HEK293T (cell line): ENCODE measurements around the gene FMNL1.

Source experiments
- CTCF ChIA-PET: fragments of 350-600 bp; formaldehyde crosslinking; extraction: SDS; loops from one replicate; lab custom pipeline; 2021; ENCODE audit warnings: antibody characterized with exemption, inconsistent platforms; lab: Yijun Ruan, JAX
- POLR2A ChIA-PET: fragments of 350-600 bp; formaldehyde crosslinking; extraction: SDS; loops from one replicate; lab custom pipeline; 2020; ENCODE audit warnings: antibody characterized with exemption, inconsistent platforms; lab: Yijun Ruan, JAX
- DNase-seq: peaks from one replicate; pipeline ENCODE4 v3.0.0; 2012; ENCODE audit warnings: mixed read lengths; ENCODE audit errors: extremely low spot score
- ARNT ChIP-seq: fragments of 450-650 bp; IDR thresholded peaks from 2 replicates; pipeline ENCODE4 v1.6.1; 2017; ENCODE audit warnings: mild to moderate bottlenecking
- BHLHE40 ChIP-seq: fragments of 450-650 bp; IDR thresholded peaks from 2 replicates; pipeline ENCODE4 v1.6.1; 2016; ENCODE audit warnings: mild to moderate bottlenecking, moderate library complexity, borderline replicate concordance
- CTBP1 ChIP-seq: fragments of 450-650 bp; IDR thresholded peaks from 2 replicates; pipeline ENCODE4 v1.6.1; 2016; ENCODE audit warnings: borderline replicate concordance
- ELF4 ChIP-seq: fragments of 450-650 bp; IDR thresholded peaks from 2 replicates; pipeline ENCODE4 v1.6.1; 2017; ENCODE audit warnings: antibody characterized with exemption
- FOXA1 ChIP-seq: fragments of 450-650 bp; IDR thresholded peaks from 2 replicates; pipeline ENCODE4 v1.6.1; 2016; ENCODE audit warnings: mild to moderate bottlenecking
- FOXK2 ChIP-seq: fragments of 450-650 bp; IDR thresholded peaks from 2 replicates; pipeline ENCODE4 v1.6.1; 2016; ENCODE audit warnings: mild to moderate bottlenecking
- FOXM1 ChIP-seq: fragments of 450-650 bp; IDR thresholded peaks from 2 replicates; pipeline ENCODE4 v1.6.1; 2017; ENCODE audit warnings: mild to moderate bottlenecking, borderline replicate concordance
- HDGF ChIP-seq: fragments of 450-650 bp; IDR thresholded peaks from 2 replicates; pipeline ENCODE4 v1.6.1; 2017; ENCODE audit warnings: antibody characterized with exemption, borderline replicate concordance
- L3MBTL2 ChIP-seq: fragments of 450-650 bp; conservative IDR thresholded peaks from 2 replicates; pipeline ENCODE4 v1.6.1; 2016; ENCODE audit warnings: mild to moderate bottlenecking
- LEF1 ChIP-seq: fragments of 450-650 bp; IDR thresholded peaks from 2 replicates; pipeline ENCODE4 v1.6.1; 2017; ENCODE audit warnings: mild to moderate bottlenecking, borderline replicate concordance
- NFRKB ChIP-seq: fragments of 450-650 bp; IDR thresholded peaks from 2 replicates; pipeline ENCODE4 v1.6.1; 2016; ENCODE audit warnings: mild to moderate bottlenecking, moderate library complexity
- SP1 ChIP-seq: fragments of 450-650 bp; IDR thresholded peaks from 2 replicates; pipeline ENCODE4 v1.6.1; 2017
- SUZ12 ChIP-seq: fragments of 450-650 bp; IDR thresholded peaks from 2 replicates; pipeline ENCODE4 v1.6.1; 2016; ENCODE audit warnings: mild to moderate bottlenecking
- TARDBP ChIP-seq: fragments of 450-650 bp; IDR thresholded peaks from 2 replicates; pipeline ENCODE4 v1.6.1; 2016
- ZNF384 ChIP-seq: fragments of 450-650 bp; IDR thresholded peaks from 2 replicates; pipeline ENCODE4 v1.6.1; 2016
- TF ChIP-seq, protein P1 (sequence below): fragments of 450-650 bp; IDR thresholded peaks from 2 replicates; pipeline ENCODE4 v1.6.1; 2016

The FMNL1 gene

GRCh38 chr17:45225964-45226530, 4.4 kb downstream of the FMNL1 start:
- CTCF ChIA-PET = interaction anchor here (1.3 to 2.6 kb wide), 3 partner anchors 9 to 91 kb away, joined by 4 to 16 read pairs (median 9); partner anchors contain the start of gene ACBD4
- no peak for DNase-seq
- POLR2A ChIA-PET = interaction anchor here (1.7 kb wide), 1 partner anchor 78 kb away, joined by 9 read pairs; the partner anchor contains the start of gene HEXIM1
- no peak for TF ChIP-seq FOXM1

- ChIA-PET POLR2A (interaction anchor here (1.7 kb wide), 1 partner anchor 78 kb away, joined by 9 read pairs; the partner anchor contains the start of gene HEXIM1), CTCF (interaction anchor here (1.3 to 2.6 kb wide), 3 partner anchors 9 to 91 kb away, joined by 4 to 16 read pairs (median 9); partner anchors contain the start of gene ACBD4)
- TF ChIP-seq TARDBP = no peak
- no peak for TF ChIP-seq CTBP1
- TF ChIP-seq, protein P1, sequence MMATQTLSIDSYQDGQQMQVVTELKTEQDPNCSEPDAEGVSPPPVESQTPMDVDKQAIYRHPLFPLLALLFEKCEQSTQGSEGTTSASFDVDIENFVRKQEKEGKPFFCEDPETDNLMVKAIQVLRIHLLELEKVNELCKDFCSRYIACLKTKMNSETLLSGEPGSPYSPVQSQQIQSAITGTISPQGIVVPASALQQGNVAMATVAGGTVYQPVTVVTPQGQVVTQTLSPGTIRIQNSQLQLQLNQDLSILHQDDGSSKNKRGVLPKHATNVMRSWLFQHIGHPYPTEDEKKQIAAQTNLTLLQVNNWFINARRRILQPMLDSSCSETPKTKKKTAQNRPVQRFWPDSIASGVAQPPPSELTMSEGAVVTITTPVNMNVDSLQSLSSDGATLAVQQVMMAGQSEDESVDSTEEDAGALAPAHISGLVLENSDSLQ = no peak
- no peak for DNase-seq
These were observed 4.9 kb downstream of the FMNL1 start for GRCh38 chr17:45226576-45226975.

- no peak for TF ChIP-seq FOXA1
- TF ChIP-seq SP1 = no peak
- TF ChIP-seq TARDBP = no peak
- ChIA-PET CTCF (interaction anchor here (0.5 to 5.0 kb wide), 4 partner anchors 8 to 92 kb away, joined by 3 to 30 read pairs (median 6); partner anchors contain the start of gene ACBD4), POLR2A (interaction anchor here (1.4 kb wide), 1 partner anchor 78 kb away, joined by 7 read pairs; the partner anchor contains the start of gene HEXIM1)
- no peak for DNase-seq
These were observed 5.6 kb downstream of the FMNL1 start for GRCh38 chr17:45227101-45227925.

DNA sequence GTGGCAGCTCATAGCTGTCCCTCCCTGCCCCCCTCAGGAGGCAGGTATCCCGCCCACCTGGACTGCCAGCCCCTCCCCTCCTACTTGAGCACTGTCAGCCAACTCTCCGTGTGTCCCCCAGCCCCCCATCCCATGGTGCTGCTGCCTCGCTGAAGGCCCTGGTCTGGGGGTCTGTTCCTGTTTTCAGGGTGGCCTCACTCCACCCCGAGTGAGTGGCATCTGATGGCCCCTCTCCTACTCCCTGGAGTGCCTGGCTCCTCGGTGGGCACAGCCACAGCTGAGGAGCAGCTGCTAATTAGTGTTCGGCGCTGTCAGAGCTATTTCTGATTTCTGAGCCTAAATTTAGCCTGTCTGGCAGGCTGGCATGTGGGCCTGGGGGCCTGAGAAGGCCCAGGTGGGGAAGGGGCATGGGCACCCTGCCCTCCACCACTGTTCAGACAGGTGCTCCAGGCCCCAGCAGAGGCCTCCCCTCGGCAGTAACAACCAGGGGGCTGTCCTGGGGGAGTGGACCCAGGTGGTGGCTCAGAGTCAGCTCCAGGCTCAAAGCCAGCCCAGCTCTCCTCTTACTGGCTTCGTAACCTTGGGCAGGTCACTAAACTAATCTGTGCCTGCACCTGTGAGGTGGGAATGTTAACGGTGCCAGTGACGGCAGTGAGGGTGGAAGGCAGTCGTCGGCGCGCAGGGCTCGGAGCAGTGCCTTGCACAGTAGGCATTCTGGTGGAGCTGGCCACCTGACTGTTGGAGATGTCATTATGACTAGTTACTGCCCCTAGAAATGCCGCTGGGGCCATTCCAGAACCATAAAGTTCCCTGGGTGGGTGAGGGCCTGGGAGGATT, 6.5 kb downstream of the FMNL1 start:
- TF ChIP-seq ZNF384 = no peak
- no peak for TF ChIP-seq FOXA1
- TF ChIP-seq LEF1 = no peak
- TF ChIP-seq BHLHE40 = no peak
- TF ChIP-seq SUZ12 = no peak
- no peak for TF ChIP-seq SP1
- TF ChIP-seq L3MBTL2 = no peak
- TF ChIP-seq, protein P1 = no peak
- TF ChIP-seq CTBP1 = no peak
- TF ChIP-seq ELF4 = no peak
- TF ChIP-seq FOXM1 = no peak
- TF ChIP-seq HDGF = no peak
- no peak for TF ChIP-seq ARNT
- no peak for TF ChIP-seq TARDBP
- no peak for TF ChIP-seq NFRKB
- TF ChIP-seq FOXK2 = no peak
- no peak for DNase-seq
- POLR2A ChIA-PET = interaction anchor here (0.8 to 1.4 kb wide), 3 partner anchors 8 to 79 kb away, joined by 4 to 7 read pairs (median 4); partner anchors contain the start of gene HEXIM1
- CTCF ChIA-PET = interaction anchor here (0.5 to 5.0 kb wide), 4 partner anchors 8 to 92 kb away, joined by 3 to 30 read pairs (median 6); partner anchors contain the start of gene ACBD4

DNA sequence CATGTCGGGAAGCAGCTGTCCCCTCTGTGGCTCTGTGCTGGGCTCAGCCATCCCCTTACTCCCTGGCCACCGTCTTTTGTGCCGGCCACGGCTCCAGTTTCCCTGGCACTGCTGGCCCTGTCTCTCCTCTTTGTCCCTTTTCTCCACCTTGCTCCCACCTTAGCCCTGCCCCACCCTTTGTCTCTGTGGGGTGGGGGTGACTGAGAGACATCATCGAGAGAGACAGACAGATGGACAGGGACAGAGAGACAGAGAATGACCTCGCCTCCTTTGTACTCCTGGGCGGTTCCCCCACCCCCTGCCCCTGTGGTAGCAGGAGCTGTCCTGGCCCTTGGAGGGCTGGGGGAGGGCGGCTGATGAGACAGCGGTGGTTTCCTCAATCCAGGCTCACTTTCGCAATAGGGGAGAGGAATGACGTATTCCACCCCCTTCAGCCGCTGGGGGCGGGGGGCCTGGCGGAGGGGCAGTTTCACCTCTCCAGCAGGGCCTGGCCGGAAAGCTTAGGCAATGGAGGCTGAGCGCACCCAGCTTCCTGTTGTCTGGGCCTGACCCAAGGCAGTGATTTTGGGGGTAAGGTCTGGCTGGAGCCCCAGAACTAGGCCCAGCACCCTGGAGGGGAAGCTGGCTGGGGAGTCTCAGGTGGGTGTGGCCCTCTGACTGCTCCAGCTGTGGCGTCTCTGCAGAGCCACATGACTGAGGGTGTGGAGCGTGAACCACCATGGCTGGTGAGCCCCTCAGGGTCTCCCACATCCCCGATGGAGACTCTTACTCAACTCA, 7.3 kb downstream of the FMNL1 start:
- TF ChIP-seq ZNF384 (no peak), FOXM1 (no peak), TARDBP (no peak), FOXK2 (no peak), BHLHE40 (no peak), NFRKB (no peak), FOXA1 (no peak), HDGF (no peak), SP1 (no peak), ARNT (no peak), SUZ12 (no peak), LEF1 (no peak), CTBP1 (no peak), ELF4 (no peak), L3MBTL2 (no peak)
- TF ChIP-seq, protein P1 = no peak
- POLR2A ChIA-PET = interaction anchor here (0.8 to 2.7 kb wide), 4 partner anchors 9 to 80 kb away, joined by 4 to 9 read pairs (median 6); partner anchors contain the start of gene HEXIM1
- no peak for DNase-seq
- CTCF ChIA-PET = interaction anchor here (0.5 to 5.0 kb wide), 4 partner anchors 10 to 145 kb away, joined by 3 to 30 read pairs (median 4); partner anchors contain the start of gene ACBD4
